Measurements from ENCODE around the gene HSP90AB1.

GRCh38 chr6:44216677-44217331 lies 30.1 kb upstream of the HSP90AB1 start, which contains the start of gene MYMX:
- TF ChIP-seq CTCF (IDR thresholded peaks at IDR 0.05) (no peak), POLR2A (IDR thresholded peaks at IDR 0.05) (no peak)
